Eye (tissue), 1 donor: Measurements from ENCODE around the gene SCAF11.

ENCODE experiments used
- DNase-seq: peaks from one replicate; pipeline ENCODE4 v3.0.0-alpha.2; 2015

The SCAF11 gene

DNA sequence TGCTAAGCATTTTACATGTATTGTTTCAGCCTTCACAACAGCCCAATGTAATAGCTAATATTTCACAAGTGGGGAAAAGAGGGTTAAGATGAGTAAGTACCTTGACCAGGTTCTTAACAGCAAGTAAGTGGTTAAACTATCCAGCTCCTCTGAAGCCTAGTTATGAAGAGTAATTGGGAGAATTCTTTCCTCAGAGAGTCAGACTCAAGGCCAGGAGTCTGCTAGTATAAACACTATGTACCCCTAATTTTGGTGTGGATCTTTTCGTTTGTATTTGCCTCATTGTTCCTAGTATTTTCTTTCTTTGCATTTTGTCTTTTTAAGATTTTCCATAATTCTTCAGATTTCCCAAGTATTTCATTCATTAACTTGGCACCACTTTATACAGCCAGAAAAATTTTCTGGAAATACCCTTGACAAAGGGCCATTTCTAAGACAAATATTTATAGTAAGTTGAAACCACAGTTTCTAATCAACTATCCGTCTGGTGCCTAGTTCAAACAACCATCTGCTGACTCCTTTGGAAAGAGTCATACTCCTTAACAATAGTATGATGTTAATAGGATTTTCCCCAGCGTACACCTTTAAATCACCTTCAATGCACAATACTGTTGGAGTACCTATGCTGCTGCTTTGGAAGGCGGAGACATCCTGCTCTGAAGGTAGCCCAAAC, 81.2 kb downstream of the SCAF11 start:
- no peak for DNase-seq

DNA sequence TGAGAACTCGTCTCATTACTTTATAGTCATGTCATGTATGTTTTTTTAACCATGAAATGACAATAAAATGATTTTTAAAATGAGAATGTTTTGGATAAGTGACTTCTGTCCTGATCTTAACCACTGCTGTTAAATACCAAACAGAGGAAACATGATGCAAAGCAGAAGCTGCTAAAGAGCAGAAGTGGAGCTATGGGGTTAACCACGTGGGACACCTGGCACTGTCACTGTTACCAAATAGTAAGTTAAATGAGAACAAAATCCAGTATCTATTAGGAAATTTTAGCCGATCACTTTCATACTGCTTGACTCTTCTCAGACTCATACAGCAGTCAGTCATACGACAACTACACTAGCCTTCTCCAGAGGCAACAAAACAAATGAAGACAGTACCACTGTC, 82.4 kb downstream of the SCAF11 start:
- DNase-seq, result no peak

DNA sequence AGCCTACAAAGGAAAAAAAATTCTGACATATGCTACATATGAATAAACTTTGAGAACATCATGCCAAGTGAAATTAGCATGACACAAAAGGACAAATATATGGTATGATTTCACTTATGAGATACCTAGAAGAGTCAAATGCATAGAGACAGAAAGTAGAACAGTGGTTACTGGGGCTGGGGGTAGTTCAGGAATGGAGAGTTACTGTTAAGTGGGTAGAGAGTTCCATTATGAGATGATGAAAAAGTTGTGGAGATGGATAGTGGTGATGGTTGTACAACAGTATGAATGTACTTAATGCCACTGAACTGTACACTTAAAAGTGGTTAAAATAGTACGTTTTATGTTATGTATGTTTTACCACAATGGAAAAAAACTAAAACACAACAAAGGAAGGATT, 92.3 kb downstream of the SCAF11 start:
- no peak for DNase-seq

DNA sequence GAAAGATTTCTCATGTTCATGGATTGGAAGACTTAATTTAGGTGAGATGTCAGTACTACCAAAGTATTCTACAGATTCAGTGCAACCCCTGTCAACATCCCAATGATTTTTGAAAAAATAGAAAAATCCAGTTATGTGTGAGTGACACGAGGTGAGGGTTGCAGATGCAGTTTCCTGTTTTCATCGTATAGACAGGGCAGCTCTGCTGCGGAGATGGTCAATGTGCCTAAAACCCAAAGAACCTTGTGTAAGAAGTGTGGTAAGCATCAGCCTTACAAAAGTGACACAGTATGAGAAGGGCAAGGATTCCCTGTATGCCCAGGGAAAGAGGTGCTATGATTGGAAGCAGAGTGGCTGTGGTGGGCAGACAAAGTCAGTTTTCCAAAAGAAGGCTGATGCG, 94.4 kb downstream of the SCAF11 start:
- DNase-seq, result no peak

DNA sequence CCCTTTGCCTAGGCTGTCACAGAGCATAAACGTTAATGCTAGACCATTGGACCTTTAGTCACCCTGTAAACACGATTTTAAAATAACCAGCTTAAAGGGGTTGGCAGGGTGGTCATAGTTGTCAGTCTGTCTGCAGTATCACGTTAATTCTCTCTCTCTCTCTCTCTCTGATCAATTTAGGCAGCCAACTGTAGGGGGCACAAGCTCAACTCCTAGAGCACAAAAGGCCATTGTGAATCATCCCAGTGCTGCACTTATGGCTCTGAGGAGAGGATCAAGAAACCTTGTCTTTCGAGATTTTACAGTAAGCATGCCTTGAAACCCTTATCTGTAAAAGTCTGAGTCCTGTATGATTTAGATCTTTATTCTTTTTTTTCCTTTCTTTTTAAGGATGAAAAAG, 97.1 kb downstream of the SCAF11 start:
- DNase-seq, result peak; percentile 43

DNA sequence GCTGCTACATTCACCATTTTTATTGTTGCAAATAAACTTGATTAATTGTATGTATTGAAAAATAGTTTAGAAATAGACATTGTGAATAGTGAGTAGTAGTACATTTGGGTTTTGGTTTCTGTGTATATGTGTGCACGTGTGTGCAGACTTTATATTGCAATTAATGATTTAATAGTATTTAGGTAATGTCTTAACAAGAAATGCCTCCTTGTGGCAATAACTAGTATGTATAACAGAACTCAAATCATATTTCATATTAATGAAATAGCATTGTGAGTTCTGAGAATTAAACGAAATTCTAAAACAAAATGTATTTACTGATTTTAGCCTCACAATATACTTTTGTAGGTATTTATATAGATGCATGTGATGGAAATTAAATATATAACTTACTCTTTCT, 100.1 kb downstream of the SCAF11 start:
- DNase-seq, result no peak

DNA sequence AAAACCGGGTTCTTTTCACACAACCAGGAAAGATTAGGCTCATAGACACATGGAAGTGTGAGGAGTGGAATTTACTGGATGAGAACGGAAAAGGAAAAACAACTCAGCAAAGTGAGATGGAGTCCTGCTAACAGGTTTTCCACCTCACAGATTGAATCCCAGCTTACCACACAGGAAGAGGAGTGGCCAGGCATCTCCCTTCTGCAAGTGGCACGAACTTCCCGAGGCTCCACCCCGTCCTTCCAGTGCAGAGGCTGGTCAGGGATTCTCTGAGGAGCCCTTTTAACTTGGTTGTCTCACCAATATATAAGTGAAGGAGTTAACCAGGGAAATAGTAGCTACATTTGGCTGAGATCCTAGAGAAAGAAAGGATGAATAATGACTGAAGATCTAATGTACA, 102.8 kb downstream of the SCAF11 start:
- no peak for DNase-seq

DNA sequence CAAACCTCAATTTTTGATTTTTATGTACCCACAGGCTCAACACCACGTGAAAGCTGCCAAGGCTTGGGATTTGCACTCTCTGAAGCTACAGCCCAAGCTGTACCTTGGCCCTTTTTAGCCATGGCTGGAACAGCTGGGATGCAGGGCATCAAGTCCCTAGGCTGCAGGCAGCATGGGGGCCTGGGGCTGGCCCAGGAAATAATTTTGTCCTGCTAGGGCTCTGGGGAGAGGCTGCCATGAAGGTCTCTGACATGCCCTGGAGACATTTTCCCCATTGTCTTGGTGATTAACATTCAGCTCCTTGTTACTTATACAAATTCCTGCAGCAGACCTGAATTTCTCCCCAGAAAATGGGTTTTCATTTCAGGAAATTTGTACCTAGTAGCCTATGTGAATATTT, 103.7 kb downstream of the SCAF11 start:
- no peak for DNase-seq

DNA sequence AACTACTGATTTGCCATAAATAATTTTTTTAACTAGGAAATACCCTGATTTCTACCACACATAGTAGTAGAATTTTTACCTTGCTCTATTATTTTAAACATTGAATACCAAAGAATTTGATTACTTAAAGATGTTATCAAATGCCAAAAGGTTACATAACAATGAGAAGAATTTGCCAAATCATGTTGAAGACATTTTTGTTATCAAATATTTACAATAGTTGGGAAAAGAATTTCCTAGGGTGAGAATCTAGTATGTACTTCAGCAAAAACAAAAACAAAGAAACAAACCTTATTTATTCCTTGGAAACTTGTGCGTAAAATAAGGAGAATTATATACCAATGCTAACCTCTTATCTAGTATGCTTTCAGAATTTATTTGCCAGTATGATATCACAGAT, 107.2 kb downstream of the SCAF11 start:
- DNase-seq, result no peak

DNA sequence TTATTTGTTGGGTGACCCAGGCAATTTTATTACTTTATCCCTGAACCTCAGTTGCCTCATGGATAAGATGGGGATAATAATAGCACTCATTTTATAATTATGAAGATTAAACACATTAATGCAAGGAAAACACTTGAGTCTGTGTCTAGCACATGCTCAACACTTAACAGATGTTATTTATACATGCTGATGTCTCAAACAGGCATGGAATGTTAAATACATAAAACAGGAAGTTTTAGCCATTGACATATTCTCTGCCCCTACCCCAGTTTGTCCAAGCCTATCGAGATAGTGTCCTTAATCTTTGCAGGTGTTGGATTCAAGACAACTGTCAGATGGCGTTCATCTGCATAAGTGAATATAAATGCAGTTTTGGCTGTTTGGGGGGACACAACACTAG, 109.8 kb downstream of the SCAF11 start:
- DNase-seq, result no peak

DNA sequence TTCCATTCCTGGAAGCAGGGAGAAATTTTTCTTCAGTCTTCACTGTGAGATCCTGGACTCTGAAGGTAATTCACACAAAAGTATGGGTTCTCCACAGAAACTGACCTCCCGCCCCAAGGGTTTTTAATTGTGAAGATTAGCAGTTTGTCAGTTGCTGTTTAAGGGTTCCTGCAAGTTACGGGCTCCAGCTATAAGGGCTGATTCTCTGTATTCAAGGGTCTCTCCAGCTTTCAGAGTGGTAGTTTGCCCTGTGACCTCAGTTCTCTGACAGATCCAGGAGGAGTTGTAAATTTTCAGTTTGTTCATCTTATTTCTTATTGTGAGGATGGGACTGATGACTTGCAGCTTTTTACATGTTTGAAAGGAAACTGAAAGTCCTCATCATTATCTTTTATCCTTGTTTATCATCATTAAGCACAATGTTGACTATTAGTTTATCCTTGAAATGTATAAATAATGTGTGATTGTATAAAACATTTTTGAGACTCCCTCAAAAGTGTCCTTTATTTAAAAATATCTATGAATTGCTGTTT, 110.9 kb downstream of the SCAF11 start:
- DNase-seq, result peak; percentile 9

DNA sequence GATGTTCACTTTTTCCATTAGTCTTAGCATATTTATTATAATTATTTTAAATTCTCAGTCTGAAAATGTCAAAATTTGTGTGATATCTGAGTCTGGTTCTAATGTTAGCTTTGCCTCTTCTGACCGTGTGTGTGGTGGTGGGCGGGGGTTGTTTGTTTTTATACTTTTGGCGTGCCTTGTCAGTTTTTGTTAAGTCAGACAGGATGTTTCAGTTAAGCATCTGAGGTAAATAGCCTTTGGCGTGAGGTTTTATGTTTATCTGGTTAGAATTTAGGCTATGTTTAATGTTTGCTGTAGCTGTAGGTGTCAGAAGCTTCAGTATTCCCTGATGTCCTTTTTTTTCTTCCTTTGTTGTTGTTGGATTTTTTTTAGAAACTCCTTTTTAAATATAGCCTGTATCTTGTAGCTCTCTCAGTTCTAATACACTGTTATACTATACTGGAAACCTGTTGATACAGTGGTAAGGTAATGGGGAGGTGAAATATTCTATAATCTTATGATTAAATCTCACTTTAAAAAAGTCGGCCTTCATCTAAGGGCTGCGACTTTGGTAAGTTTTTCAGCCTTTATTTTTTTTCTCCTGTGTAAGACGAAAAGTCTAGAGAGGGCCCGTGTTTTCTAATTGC, 111.6 kb downstream of the SCAF11 start:
- DNase-seq, result peak; percentile 65

DNA sequence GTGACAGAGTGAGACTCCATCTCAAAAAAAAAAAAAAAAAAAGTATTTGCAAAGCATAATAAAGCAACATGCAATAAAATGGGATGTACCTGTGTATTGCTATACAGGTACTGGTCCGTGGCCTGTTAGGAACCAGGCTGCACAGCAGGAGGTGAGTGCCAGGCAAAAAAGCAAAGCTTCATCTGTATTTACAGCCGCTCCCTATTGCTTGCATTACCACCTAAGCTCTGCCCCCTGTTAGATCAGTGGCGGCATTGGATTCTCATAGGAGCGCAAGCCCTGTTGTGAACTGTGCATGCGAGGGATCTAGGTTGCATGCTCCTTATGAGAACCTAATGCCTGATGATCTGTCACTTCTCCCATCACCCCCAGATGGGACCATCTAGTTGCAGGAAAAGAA, 113.3 kb downstream of the SCAF11 start:
- DNase-seq, result no peak

DNA sequence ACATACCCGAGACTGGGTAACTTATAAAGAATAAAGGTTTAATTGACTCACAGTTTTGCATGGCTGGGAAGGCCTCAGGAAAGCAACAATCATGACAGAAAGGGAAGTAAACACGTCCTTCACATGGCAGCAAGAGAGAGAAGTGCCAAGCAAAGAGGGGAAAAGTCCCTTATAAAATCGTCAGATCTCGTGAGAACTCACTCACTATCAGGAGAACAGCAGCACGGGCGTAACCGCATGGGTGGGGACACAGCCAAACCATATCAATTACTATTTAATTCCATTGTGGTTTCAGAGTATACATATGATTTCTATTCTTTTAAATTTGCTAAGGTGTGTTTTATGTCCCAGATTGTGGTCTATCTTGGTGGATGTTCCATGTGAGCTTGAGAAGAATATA, 117.9 kb downstream of the SCAF11 start:
- no peak for DNase-seq
